GM11168 (cell line): ENCODE results near the gene PFKFB2.

Experiments used
- in situ Hi-C: fragments of 300-500 bp; cut with MboI; formaldehyde crosslinking; loops from one replicate; pipeline ENCODE4 v1.12.0; 2022; ENCODE audit warnings: low sequenced_read_pairs; ENCODE audit not compliant: unreplicated experiment

PFKFB2 gene

GRCh38 chr1:207052911-207053769, at the start of gene PFKFB2:
Gene PFKFB2, plus strand, starts transcription at chr1:207053275. Its CDS starts 1,443 bp downstream, at chr1:207054718.
- in situ Hi-C loops, result no loop called here

GRCh38 chr1:207004931-207005830, 47.9 kb upstream of the PFKFB2 start:
- in situ Hi-C loops, result no loop called here

GRCh38 chr1:207006083-207006482, 47.0 kb upstream of the PFKFB2 start:
- in situ Hi-C loops, result no loop called here

- in situ Hi-C loops, result no loop called here
Measured at GRCh38 chr1:207006914-207007313, 46.2 kb upstream of the PFKFB2 start.

- in situ Hi-C loops, result no loop called here
Measured at GRCh38 chr1:207007352-207008033, 45.6 kb upstream of the PFKFB2 start.

GRCh38 chr1:207009182-207009850, 43.8 kb upstream of the PFKFB2 start:
- in situ Hi-C loops, result no loop called here

- in situ Hi-C loops, result no loop called here
Measured at GRCh38 chr1:207009945-207010344, 43.1 kb upstream of the PFKFB2 start.

- in situ Hi-C loops, result no loop called here
Measured at GRCh38 chr1:207010726-207011125, 42.3 kb upstream of the PFKFB2 start.

GRCh38 chr1:207013321-207014085, 39.6 kb upstream of the PFKFB2 start:
- in situ Hi-C loops, result no loop called here

GRCh38 chr1:207014728-207015127, 38.3 kb upstream of the PFKFB2 start:
- in situ Hi-C loops, result no loop called here

GRCh38 chr1:207015791-207016190, 37.3 kb upstream of the PFKFB2 start:
- in situ Hi-C loops, result no loop called here

- in situ Hi-C loops, result no loop called here
Measured at GRCh38 chr1:207017615-207018559, 35.2 kb upstream of the PFKFB2 start.

- in situ Hi-C loops, result no loop called here
Measured at GRCh38 chr1:207018707-207019106, 34.4 kb upstream of the PFKFB2 start.

GRCh38 chr1:207019161-207019560, 33.9 kb upstream of the PFKFB2 start:
- in situ Hi-C loops, result no loop called here

- in situ Hi-C loops, result no loop called here
Measured at GRCh38 chr1:207019661-207020060, 33.4 kb upstream of the PFKFB2 start.

- in situ Hi-C loops, result no loop called here
Measured at GRCh38 chr1:207020065-207020708, 32.9 kb upstream of the PFKFB2 start.

GRCh38 chr1:207020709-207021107, 32.4 kb upstream of the PFKFB2 start:
- in situ Hi-C loops, result no loop called here
